Keratinocyte (primary cell): ENCODE data around the gene UBA3. TPM values are rescaled to one million over a fixed set of nuclear protein-coding genes. Genes with fewer than 3 reads are reported as not detected.
A peak's percentile ranks its signal among the peaks of the same experiment; 100 is the strongest.

Experiments
- DNase-seq: peaks from one replicate; pipeline ENCODE4 v3.0.0-alpha.2; 2011; ENCODE audit warnings: low read depth, missing footprints, low spot score
- FAIRE-seq: peaks from 2 replicates; lab custom pipeline; 2011; peaks lifted over from hg19 to GRCh38; lab: Jason Lieb, UNC
- H2AFZ ChIP-seq: 2 replicates; pipeline ENCODE4 v1.6.0; 2012; ENCODE audit warnings: low read length, control low read depth, inconsistent platforms; ENCODE audit not compliant: control insufficient read depth
- H3K27ac ChIP-seq: 2 replicates; pipeline ENCODE4 v1.5.1; 2011; ENCODE audit warnings: low read length; ENCODE audit not compliant: control insufficient read depth, insufficient read depth
- H3K27me3 ChIP-seq: 3 replicates; pipeline ENCODE4 v1.6.0; 2011; ENCODE audit warnings: low read length; ENCODE audit not compliant: control insufficient read depth, insufficient read depth; ENCODE audit errors: extremely low read depth
- H3K36me3 ChIP-seq, 2 experiments: 2 replicates in 1 of 2; 3 replicates in 1 of 2; pipeline ENCODE4 v1.5.1; 2011; ENCODE audit warnings: low read length in 2 of 2, mild to moderate bottlenecking in 1 of 2; ENCODE audit not compliant: control insufficient read depth in 2 of 2, insufficient read depth in 2 of 2; ENCODE audit errors: extremely low read depth in 1 of 2
- H3K4me1 ChIP-seq: 3 replicates; pipeline ENCODE4 v1.5.1; 2011; ENCODE audit warnings: low read length; ENCODE audit not compliant: control insufficient read depth, insufficient read depth; ENCODE audit errors: extremely low read depth
- H3K4me2 ChIP-seq: 3 replicates; pipeline ENCODE4 v1.6.0; 2011; ENCODE audit warnings: low read depth, low read length; ENCODE audit not compliant: control insufficient read depth, insufficient read depth; ENCODE audit errors: extremely low read depth
- H3K4me3 ChIP-seq, 3 experiments: fragments of 200-600 bp in 1 of 3; sonication (generic) in 1 of 3; 2 replicates in 2 of 3; 3 replicates in 1 of 3; pipeline ENCODE4 v1.5.1; 2011 to 2016; ENCODE audit warnings: low read length in 3 of 3, mild to moderate bottlenecking in 3 of 3, control low read depth in 2 of 3, inconsistent platforms in 1 of 3, low read depth in 1 of 3, mixed read lengths in 1 of 3, mixed run types in 1 of 3, moderate library complexity in 1 of 3; ENCODE audit not compliant: control insufficient read depth in 2 of 3, insufficient read depth in 2 of 3; ENCODE audit errors: extremely low read depth in 1 of 3
- H3K79me2 ChIP-seq: 2 replicates; pipeline ENCODE4 v1.6.0; 2012; ENCODE audit warnings: low read length; ENCODE audit not compliant: control insufficient read depth, insufficient read depth
- H3K9ac ChIP-seq: 3 replicates; pipeline ENCODE4 v1.6.0; 2011; ENCODE audit warnings: low read length; ENCODE audit not compliant: control insufficient read depth, insufficient read depth; ENCODE audit errors: extremely low read depth
- H3K9me1 ChIP-seq: 3 replicates; pipeline ENCODE4 v1.6.0; 2011; ENCODE audit warnings: low read length; ENCODE audit not compliant: control insufficient read depth, insufficient read depth; ENCODE audit errors: extremely low read depth
- H3K9me3 ChIP-seq: 2 replicates; pipeline ENCODE4 v1.5.1; 2012; ENCODE audit warnings: low read depth, low read length; ENCODE audit not compliant: control insufficient read depth
- H4K20me1 ChIP-seq: 3 replicates; pipeline ENCODE4 v1.6.0; 2011; ENCODE audit warnings: low read length; ENCODE audit not compliant: control insufficient read depth, insufficient read depth; ENCODE audit errors: extremely low read depth
- EZH2 ChIP-seq: IDR thresholded peaks from one replicate; pipeline ENCODE4 v1.6.1; 2012; ENCODE audit warnings: inconsistent platforms, mild to moderate bottlenecking, low read length, moderate library complexity
- dilution Hi-C: fragments of 300-500 bp; cut with MboI; formaldehyde crosslinking; loops from one replicate; pipeline ENCODE4 v1.7.0; 2020; ENCODE audit warnings: low sequenced_read_pairs; ENCODE audit not compliant: extremely low pct_ligation_motif_present
- polyA plus RNA-seq, 5 experiments: library from polyadenylated mRNA; depleted of rRNA in 3 of 5; stranded (reverse) in 3 of 5; stranded (forward) in 1 of 5; unstranded in 1 of 5; fragments of >200 nt; gene quantifications; 1 replicate in 1 of 5; 2 replicates in 3 of 5; 3 replicates in 1 of 5; pipeline versions ENCODE4 v1.2.1 to v1.2.3, GENCODE V29; 2011 to 2012; ENCODE audit warnings: missing spikeins in 2 of 5, low read depth in 1 of 5, low replicate concordance in 1 of 5
- TF ChIP-seq, protein P1 (sequence below), 3 experiments: IDR thresholded peaks in 1 of 3; conservative IDR thresholded peaks in 1 of 3; optimal IDR thresholded peaks in 1 of 3; 2 replicates in 2 of 3; 3 replicates in 1 of 3; pipeline versions ENCODE3 to v1.5.1; 2011; ENCODE audit warnings: low read length in 3 of 3, mild to moderate bottlenecking in 3 of 3, moderate library complexity in 2 of 3, control low read depth in 1 of 3, inconsistent platforms in 1 of 3; ENCODE audit not compliant: insufficient read depth in 2 of 3; ENCODE audit errors: extremely low read depth in 1 of 3

The UBA3 gene
- polyA plus RNA-seq, 1 donor (not counting 4 experiments of a cell fraction or from before 2014, with no cell fraction given) = 125 TPM

DNA sequence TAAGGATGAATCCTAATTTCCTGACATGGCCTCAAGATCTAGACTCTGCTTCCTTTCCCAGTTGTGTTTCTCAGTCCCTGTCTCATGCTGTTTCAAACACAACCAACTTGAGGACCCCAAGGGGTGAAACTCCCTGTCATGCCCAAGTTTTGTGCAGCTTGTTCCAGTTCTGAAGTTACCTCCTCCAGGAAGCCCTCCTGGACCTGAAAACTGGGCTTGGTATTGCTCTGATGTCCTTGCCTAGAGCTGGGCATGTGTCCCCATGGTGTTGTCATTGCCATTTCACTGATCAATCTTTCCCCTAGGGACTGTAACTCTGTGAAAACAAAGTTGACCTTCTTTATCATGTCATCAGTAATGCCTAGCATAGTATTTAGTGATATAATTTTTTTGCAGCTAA, 48.3 kb upstream of the UBA3 start:
- H3K36me3 ChIP-seq = no peaks in the 10 kb centered on the region
- no peaks in the 10 kb centered on the region for H3K27me3 ChIP-seq
- no peak for TF ChIP-seq EZH2
- TF ChIP-seq, protein P1, sequence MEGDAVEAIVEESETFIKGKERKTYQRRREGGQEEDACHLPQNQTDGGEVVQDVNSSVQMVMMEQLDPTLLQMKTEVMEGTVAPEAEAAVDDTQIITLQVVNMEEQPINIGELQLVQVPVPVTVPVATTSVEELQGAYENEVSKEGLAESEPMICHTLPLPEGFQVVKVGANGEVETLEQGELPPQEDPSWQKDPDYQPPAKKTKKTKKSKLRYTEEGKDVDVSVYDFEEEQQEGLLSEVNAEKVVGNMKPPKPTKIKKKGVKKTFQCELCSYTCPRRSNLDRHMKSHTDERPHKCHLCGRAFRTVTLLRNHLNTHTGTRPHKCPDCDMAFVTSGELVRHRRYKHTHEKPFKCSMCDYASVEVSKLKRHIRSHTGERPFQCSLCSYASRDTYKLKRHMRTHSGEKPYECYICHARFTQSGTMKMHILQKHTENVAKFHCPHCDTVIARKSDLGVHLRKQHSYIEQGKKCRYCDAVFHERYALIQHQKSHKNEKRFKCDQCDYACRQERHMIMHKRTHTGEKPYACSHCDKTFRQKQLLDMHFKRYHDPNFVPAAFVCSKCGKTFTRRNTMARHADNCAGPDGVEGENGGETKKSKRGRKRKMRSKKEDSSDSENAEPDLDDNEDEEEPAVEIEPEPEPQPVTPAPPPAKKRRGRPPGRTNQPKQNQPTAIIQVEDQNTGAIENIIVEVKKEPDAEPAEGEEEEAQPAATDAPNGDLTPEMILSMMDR (optimal IDR thresholded peaks at IDR 0.05 in 1 of 3, IDR thresholded peaks at IDR 0.05 in 1 of 3, conservative IDR thresholded peaks at IDR 0.05 in 1 of 3; ENCODE audit: extremely low read depth in 1 of 3, insufficient read depth in 2 of 3, low read length in 3 of 3) = no peak
- no peak overlapping the region for H3K27ac ChIP-seq
- H2AFZ ChIP-seq = no peak overlapping the region
- DNase-seq (no peak), FAIRE-seq (no peak)
- H3K9me3 ChIP-seq = no peaks in the 10 kb centered on the region
- dilution Hi-C loops = no loop called here
- H3K4me1 ChIP-seq = no peaks in the 10 kb centered on the region
- no peaks in the 10 kb centered on the region for H3K9me1 ChIP-seq
- no peaks in the 10 kb centered on the region for H4K20me1 ChIP-seq
- no peak overlapping the region for H3K4me3 ChIP-seq
- H3K79me2 ChIP-seq = no peaks in the 10 kb centered on the region
- no peak overlapping the region for H3K4me2 ChIP-seq
- H3K9ac ChIP-seq = no peak overlapping the region

DNA sequence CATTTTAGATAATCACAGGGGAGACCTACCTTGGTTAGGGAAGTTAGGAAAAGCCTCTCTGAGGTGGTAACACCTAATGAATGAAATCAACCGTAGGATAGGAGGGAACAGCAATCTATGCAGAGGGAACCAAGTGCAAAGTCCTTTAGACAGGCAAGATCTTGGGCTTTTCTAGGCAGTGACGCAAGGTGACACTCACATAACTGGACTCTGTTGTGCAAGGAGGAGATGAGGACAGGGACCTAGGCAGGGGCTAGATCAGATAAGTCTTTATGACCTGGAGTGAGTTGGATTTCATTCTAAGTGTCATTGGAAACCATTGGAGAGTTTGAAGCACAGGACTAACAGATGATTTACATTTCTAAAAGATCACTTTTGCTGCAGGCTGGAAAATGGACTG, 46.8 kb upstream of the UBA3 start:
- no peaks in the 10 kb centered on the region for H3K4me1 ChIP-seq
- peak; percentile 34 for FAIRE-seq
- H3K9me3 ChIP-seq = no peaks in the 10 kb centered on the region
- H3K79me2 ChIP-seq = no peaks in the 10 kb centered on the region
- H4K20me1 ChIP-seq = no peaks in the 10 kb centered on the region
- no peaks in the 10 kb centered on the region for H3K27me3 ChIP-seq
- no peak overlapping the region for H3K4me3 ChIP-seq
- H3K4me2 ChIP-seq = no peak overlapping the region
- dilution Hi-C loops = no loop called here
- DNase-seq = no peak
- H3K27ac ChIP-seq = no peak overlapping the region
- H3K36me3 ChIP-seq = no peaks in the 10 kb centered on the region
- no peaks in the 10 kb centered on the region for H3K9me1 ChIP-seq
- no peak overlapping the region for H3K9ac ChIP-seq
- H2AFZ ChIP-seq = no peak overlapping the region
- TF ChIP-seq, protein P1 (optimal IDR thresholded peaks at IDR 0.05 in 1 of 3, IDR thresholded peaks at IDR 0.05 in 1 of 3, conservative IDR thresholded peaks at IDR 0.05 in 1 of 3; ENCODE audit: extremely low read depth in 1 of 3, insufficient read depth in 2 of 3, low read length in 3 of 3) = no peak
- no peak for TF ChIP-seq EZH2
